Daoy (cell line): ENCODE results near the gene HTD2. TPM values are rescaled to one million over a fixed set of nuclear protein-coding genes. Genes with fewer than 3 reads are reported as not detected.
"Not testable (repeated sequence)": the region's sequence is repeated elsewhere in the genome, so short reads cannot be mapped to it uniquely, and the experiment has no call there.

Source experiments
- DNase-seq: peaks from one replicate; pipeline ENCODE4 v3.0.0-alpha.2; 2015; ENCODE audit warnings: low read depth
- total RNA-seq: library from RNA; depleted of rRNA; stranded (reverse); fragments of >200 nt; shearing (Covaris generic); gene quantifications from 2 replicates; pipeline ENCODE4 v1.2.3, GENCODE V29; 2014; rRNA removed

Gene HTD2
- 11.5 and 18.8 TPM in 2 replicates for total RNA-seq

DNA sequence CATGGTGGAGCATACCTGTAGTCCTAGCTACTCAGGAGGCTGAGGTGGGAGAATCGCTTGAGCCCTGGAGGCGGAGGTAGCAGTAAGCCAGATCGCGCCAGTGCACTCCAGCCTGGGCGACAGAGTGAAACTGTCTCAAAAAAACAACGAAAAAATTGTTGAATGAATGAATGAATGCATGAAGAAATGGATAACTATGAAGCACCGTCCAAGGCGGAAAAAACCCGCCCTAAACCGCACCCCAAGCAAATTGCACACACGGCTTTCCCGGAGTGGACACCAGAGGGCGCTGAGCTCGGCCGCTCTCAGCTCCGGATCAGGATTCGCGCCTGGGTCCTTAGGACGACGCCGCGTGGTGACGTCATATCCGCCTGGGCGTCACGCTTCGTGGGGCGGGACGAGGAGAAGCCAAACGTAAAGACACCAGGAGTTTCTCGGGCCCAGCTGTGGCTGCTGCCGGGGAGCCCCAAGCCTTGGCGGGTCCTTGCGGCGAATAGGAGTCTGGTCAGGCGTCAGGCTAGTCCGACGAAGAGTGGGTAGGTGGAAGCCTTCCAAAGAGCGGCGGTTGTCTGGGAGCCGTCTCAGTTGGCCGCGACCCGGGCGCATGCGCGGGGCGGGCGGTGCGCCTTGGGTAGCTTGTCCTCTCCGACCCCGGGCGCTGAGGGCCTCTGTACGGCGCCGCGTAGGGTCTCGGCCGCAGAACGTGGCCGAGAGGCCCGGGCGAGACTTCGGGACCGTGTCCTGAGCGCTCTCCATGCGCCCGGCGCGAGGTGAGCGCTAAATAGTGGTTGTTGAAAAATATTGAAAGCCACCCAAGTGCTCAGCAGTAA is at the start of gene HTD2, which contains the start of gene RPP14:
Gene HTD2, plus strand, starts transcription at position 639 of the 830 bp plus-strand sequence. CDS start 11,094 bp downstream, outside the sequence.
Gene RPP14, plus strand, starts transcription at position 364 of the 830 bp plus-strand sequence. CDS start 4,085 bp downstream, outside the sequence.
- DNase-seq, result peak; percentile 97

- no peak for DNase-seq
Measured at GRCh38 chr3:58258392-58259055, 47.8 kb upstream of the HTD2 start.

DNA sequence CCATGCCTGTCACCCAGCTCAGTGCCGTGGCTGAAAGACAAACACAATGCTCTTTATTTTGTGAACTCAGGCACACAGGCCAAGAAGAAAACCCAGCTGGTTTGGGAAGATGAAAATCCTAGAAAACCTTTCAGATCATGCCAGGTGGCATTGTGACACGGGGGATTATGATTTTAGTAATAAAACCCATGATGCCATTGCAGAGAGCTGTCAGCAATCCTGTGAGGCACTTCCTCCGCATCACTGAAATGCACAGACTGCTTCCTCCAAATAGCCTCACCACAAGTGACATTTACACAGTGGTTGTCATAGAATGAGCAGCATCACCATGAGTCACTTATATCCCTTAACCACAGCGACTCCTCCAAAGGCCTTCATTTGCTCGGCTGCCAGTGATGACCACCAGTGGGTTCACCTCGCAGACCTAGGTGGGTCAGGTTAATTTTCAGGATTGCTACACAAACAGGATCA is 46.0 kb upstream of the HTD2 start:
- peak; percentile 75 for DNase-seq

DNA sequence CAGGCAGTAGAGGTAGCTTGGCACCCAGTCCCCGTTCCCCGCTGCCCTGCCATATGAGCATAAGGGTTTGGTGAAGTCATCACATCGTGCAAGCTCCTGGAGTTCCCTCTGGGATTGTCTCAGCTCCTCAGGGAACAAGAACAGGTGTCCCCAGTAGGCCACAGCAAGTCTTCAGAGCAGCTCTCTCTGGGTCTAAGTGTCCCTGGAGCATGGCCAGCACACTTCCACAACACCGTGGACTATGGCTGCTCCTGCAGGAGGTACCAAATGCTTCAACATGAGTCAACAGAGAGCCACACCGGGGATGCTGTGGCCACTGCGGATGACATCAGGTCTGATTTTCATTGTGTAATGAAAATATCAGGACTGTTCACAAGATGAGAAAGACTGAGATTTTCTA is 45.6 kb upstream of the HTD2 start:
- peak; percentile 64 for DNase-seq

GRCh38 chr3:58261954-58262666 is 44.2 kb upstream of the HTD2 start:
- DNase-seq, result no peak

- no peak for DNase-seq
Measured at GRCh38 chr3:58266577-58266976, 39.7 kb upstream of the HTD2 start.

DNA sequence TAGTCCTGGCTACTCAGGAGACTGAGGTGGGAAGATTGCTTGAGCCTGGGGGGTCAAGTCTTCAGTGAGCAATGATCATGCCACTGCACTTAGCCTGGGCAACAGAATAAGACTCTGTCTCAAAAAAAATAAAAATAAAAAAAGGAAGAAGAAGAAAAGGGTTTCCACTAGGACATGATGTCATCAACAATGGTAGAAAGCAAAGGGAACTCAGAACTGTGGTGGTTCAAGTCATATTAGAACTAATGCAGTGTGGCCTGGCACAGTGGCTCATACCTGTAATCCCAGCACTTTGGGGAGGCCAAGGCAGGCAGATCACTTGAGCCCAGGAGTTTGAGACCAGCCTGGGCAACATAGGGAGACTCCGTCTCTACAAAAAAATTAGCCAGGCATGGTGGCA is 38.8 kb upstream of the HTD2 start:
- not testable (repeated sequence) for DNase-seq

- no peak for DNase-seq
Measured at GRCh38 chr3:58269356-58269755, 37.0 kb upstream of the HTD2 start.

DNA sequence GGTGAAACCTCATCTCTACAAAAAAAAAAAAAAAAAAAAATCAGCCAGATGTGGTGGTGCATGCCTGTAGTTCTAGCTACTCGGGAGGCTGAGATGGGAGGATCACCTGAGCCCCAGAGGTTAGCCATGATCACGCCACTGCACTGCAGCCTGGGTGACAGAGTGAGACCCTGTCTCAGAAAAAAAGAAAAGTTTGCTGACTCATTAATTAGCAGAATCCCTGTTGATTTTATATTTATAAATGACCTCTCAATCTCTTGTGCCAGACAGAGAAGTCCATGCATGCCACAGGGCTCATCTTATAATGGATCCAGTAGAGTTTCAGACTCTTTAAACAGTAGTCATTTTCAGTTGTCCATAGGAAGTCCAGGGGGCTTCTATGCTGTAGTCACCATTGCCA is 35.8 kb upstream of the HTD2 start:
- DNase-seq, result no peak

GRCh38 chr3:58271901-58272501 is 34.3 kb upstream of the HTD2 start:
- peak; percentile 65 for DNase-seq

DNA sequence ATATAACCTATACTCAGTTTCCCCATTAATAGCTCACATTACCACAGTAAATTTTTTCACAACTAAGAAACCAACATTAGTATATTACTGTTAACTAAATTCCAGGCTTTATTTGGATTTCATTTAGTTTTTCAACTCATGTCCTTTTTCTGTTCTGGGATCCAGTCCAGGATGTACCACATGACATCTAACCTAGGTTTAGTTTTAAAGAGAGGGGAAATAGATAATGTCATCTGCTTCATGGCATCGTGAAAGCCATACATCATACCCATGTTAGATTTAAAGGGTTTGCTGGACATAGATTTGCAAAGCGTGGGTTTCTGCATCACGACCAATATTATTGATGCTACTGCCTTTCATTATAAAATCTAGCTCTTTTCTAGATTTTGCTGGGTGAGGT is 33.4 kb upstream of the HTD2 start:
- DNase-seq, result no peak

DNA sequence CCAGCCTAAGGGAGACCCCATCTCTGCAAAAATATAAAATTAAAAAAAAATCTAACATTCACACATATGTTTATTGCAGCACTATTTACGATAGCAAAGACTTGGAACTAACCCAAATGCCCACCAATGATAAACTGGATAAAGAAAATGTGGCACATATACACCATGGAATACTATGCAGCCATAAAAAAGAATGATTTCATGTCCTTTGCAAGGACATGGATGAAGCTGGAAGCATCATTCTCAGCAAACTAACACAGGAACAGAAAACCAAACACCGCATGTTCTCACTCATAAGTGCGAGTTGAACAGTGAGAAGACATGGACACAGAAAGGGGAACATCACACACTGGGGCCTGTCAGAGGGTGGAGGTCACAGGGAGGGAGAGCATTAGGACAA is 33.0 kb upstream of the HTD2 start:
- DNase-seq, result not testable (repeated sequence)

DNA sequence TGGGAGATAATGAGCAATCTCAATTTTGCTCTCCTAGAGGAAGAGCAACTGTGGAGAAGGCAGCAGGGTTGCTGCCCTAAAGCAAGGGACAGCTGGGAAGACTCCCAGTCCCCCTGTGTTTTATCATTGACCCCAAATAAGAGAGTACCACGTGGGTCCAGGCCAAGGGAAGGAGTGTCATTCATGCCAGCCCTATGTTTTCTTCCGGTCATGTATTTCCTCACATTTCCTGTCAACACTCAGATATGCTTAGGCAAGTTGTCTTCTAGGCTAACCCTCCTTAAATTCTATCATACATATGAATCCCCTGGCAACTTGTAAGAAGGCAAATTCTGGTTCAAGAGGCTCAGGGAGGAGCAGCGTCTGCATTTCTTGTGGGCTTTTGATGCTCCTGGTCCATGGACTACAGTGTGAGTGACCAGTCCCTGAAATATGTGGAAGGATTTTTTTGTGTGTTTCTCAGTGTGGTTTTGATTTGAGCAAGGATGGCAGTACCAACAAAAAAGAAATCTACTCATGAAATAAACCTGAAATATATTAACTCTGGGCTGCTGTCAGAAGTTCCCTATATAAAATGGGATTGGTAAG is 32.2 kb upstream of the HTD2 start:
- DNase-seq, result no peak

DNA sequence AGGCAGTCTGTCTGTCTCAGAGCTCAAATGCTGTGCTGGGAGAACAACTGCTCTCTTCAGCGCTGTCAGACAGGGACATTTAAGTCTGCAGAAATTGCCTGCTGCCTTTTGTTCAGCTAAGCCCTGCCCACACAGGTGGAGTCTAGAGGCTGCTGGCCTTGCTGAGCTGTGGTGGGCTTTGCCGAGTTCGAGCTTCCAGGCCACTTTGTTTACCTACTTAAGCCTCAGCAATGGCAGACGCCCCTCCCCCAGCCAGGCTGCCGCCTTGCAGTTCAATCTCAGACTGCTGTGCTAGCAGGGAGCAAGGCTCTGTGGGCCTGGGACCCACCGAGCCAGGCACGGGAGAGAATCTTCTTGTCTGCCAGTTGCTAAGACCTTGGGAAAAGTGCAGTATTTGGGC is 25.3 kb upstream of the HTD2 start:
- DNase-seq, result no peak

DNA sequence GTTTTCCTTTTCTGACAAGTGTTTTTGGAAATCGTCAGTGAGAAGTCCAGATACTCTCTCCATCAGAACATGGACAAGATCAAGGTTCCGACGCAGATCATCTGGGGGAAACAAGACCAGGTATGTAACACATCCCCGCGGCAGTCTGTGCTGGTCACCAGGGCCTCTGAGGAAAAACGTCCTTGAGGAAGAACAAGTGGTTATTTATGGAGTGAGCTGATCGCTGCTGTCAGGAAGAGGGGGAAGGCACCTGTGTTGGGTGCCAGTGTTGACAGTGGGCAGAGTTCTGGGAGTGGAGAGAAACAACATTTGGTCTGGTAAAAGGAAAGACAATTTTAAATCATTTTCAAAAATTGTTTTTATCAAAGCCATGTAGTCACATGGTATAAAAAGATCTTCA is 21.0 kb upstream of the HTD2 start:
- DNase-seq, result no peak

- DNase-seq, result no peak
Measured at GRCh38 chr3:58287354-58287753, 19.0 kb upstream of the HTD2 start.

GRCh38 chr3:58288011-58288728 is 18.1 kb upstream of the HTD2 start:
- DNase-seq, result no peak

- not testable (repeated sequence) for DNase-seq
Measured at GRCh38 chr3:58288964-58289613, 17.2 kb upstream of the HTD2 start.

DNA sequence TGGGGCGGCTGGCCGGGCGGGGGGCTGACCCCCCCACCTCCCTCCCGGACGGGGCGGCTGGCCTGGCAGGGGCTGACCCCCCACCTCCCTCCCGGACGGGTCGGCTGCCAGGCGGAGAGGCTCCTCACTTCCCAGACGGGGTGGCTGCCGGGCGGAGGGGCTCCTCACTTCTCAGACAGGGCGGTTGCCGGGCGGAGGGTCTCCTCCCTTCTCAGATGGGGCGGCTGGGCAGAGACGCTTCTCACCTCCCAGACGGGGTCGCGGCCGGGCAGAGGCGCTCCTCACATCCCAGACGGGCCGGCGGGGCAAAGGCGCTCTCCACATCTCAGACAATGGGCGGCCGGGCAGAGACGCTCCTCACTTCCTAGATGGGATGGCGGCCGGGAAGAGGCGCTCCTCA is 15.9 kb upstream of the HTD2 start:
- DNase-seq, result not testable (repeated sequence)

DNA sequence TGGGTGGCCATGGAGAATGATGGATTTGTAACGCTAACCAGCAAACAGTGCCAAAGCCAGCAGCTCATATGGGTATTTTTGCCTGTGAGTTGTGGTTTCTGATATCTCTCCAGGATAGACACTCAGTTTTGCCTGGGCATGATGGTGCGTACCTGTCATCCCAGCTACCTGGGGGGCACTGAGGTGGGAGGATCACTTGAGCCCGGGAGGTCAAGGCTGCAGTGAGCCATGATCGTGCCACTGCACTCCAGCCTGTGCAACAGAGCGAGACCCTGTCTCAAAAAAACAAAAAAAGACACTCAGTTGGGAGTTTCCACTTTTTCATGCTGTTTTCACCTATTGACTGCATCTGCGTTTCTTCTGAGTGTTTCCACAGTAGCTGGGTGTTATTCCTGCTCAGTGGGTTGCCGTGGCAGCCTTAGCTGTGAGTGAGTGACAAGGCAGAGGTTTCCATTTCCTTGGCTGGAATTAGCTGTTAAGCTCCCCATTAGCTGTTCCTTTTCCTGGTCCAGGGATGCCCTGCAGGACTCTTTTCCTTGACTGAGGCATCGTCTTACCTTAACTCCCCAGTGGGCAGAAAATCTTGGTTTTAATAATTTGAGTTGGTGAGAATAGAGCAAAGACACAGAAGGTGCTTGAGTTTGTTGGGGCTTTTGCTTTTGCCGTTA is 14.5 kb upstream of the HTD2 start:
- DNase-seq, result no peak
